CD4-positive, alpha-beta T cell treated with Interleukin-17A for 4 hours (primary cell): Measurements from ENCODE around the gene PCNP.
"Not testable (repeated sequence)": the region's sequence is repeated elsewhere in the genome, so short reads cannot be mapped to it uniquely, and the experiment has no call there.

Experiments used
- DNase-seq: peaks from one replicate; pipeline ENCODE4 v3.0.0-alpha.2; 2020; ENCODE audit warnings: mixed read lengths

The PCNP gene

GRCh38 chr3:101567528-101568317 lies 6.3 kb upstream of the PCNP start:
- DNase-seq, result peak; percentile 49

- peak; percentile 46 for DNase-seq
Measured at GRCh38 chr3:101571028-101571895, 2.7 kb upstream of the PCNP start.

GRCh38 chr3:101574388-101575112 lies 570 bp downstream of the PCNP start:
- peak; percentile 62 for DNase-seq

GRCh38 chr3:101577286-101577685 lies 3.3 kb downstream of the PCNP start:
- DNase-seq, result no peak

GRCh38 chr3:101588616-101589015 lies 14.6 kb downstream of the PCNP start:
- no peak for DNase-seq

GRCh38 chr3:101591071-101591470 lies 17.1 kb downstream of the PCNP start:
- no peak for DNase-seq

GRCh38 chr3:101602731-101603130 lies 28.8 kb downstream of the PCNP start:
- no peak for DNase-seq

- DNase-seq, result no peak
Measured at GRCh38 chr3:101603184-101603583, 29.2 kb downstream of the PCNP start.

GRCh38 chr3:101605398-101605797 lies 31.4 kb downstream of the PCNP start:
- DNase-seq, result not testable (repeated sequence)

- DNase-seq, result no peak
Measured at GRCh38 chr3:101611023-101611422, 37.0 kb downstream of the PCNP start.

- DNase-seq, result not testable (repeated sequence)
Measured at GRCh38 chr3:101613014-101613413, 39.0 kb downstream of the PCNP start.

GRCh38 chr3:101615525-101615924 lies 41.5 kb downstream of the PCNP start:
- no peak for DNase-seq

- DNase-seq, result no peak
Measured at GRCh38 chr3:101617478-101617877, 43.5 kb downstream of the PCNP start.

- no peak for DNase-seq
Measured at GRCh38 chr3:101618726-101619125, 44.7 kb downstream of the PCNP start.

- no peak for DNase-seq
Measured at GRCh38 chr3:101619734-101620133, 45.8 kb downstream of the PCNP start.

- DNase-seq, result no peak
Measured at GRCh38 chr3:101623656-101624055, 49.7 kb downstream of the PCNP start.

- DNase-seq, result no peak
Measured at GRCh38 chr3:101624857-101625256, 50.9 kb downstream of the PCNP start.

- no peak for DNase-seq
Measured at GRCh38 chr3:101625879-101626278, 51.9 kb downstream of the PCNP start.

- no peak for DNase-seq
Measured at GRCh38 chr3:101629219-101629618, 55.2 kb downstream of the PCNP start.

GRCh38 chr3:101631098-101631796 lies 57.3 kb downstream of the PCNP start:
- no peak for DNase-seq

- DNase-seq, result not testable (repeated sequence)
Measured at GRCh38 chr3:101631959-101632358, 58.0 kb downstream of the PCNP start.

GRCh38 chr3:101632586-101632985 lies 58.6 kb downstream of the PCNP start:
- DNase-seq, result no peak

GRCh38 chr3:101633186-101633585 lies 59.2 kb downstream of the PCNP start:
- no peak for DNase-seq
